HepG2 (cell line): ENCODE results near the gene PIKFYVE. TPM values are rescaled to one million over a fixed set of nuclear protein-coding genes. Genes with fewer than 3 reads are reported as not detected.

Experiments
- ATAC-seq: fragments of 200-7000 bp; cut with Tn5 transposase; 3 replicates; pipeline ENCODE4 v1.9.1; 2020; ENCODE audit warnings: mild to moderate bottlenecking, moderate library complexity
- BruUV-seq: library from RNA; stranded (reverse); fragments of 400-500 nt; replicated peaks from 2 replicates; lab custom pipeline; 2021; lab: Mats Ljungman, UMichigan
- CTCF ChIA-PET: fragments of 300-600 bp; formaldehyde crosslinking; extraction: SDS; loops from one replicate; lab custom pipeline; 2021; ENCODE audit warnings: low total read pairs, inconsistent platforms, low intra/inter-chr PET ratio; lab: Yijun Ruan, JAX
- POLR2A ChIA-PET: fragments of 350-600 bp; sonication (Branson Sonifier 250); formaldehyde crosslinking; loops from one replicate; lab custom pipeline; 2020; ENCODE audit warnings: antibody characterized with exemption, inconsistent platforms; lab: Yijun Ruan, JAX
- DNase-seq: peaks from one replicate; pipeline ENCODE4 v3.0.0-alpha.2; 2015; ENCODE audit warnings: low spot score
- FAIRE-seq: peaks from 3 replicates; lab custom pipeline; 2011; peaks lifted over from hg19 to GRCh38; lab: Jason Lieb, UNC
- H2AFZ ChIP-seq: one replicate; pipeline ENCODE4 v1.6.1; 2011; ENCODE audit warnings: low read length, inconsistent platforms
- H3K27ac ChIP-seq: fragments of 300-600 bp; 3 replicates; pipeline ENCODE4 v1.8.0; 2011; ENCODE audit warnings: mixed run types, mild to moderate bottlenecking, mixed read lengths, low read length, inconsistent platforms; ENCODE audit not compliant: insufficient read depth; ENCODE audit errors: extremely low read length
- H3K27me3 ChIP-seq, 2 experiments: fragments of 200-600 bp in 1 of 2; 2 replicates in 1 of 2; 3 replicates in 1 of 2; pipeline versions ENCODE4 v1.6.0 to v1.8.0; 2011; ENCODE audit warnings: low read length in 2 of 2, mild to moderate bottlenecking in 2 of 2, moderate library complexity in 2 of 2, inconsistent platforms in 1 of 2; ENCODE audit not compliant: insufficient read depth in 2 of 2, control insufficient read depth in 1 of 2
- H3K36me3 ChIP-seq, 2 experiments: fragments of 200-600 bp in 1 of 2; replicated peaks in 1 of 2; 2 replicates in 1 of 2; 3 replicates in 1 of 2; pipeline versions ENCODE4 v1.5.1 to v1.8.0; 2011; ENCODE audit warnings: low read length in 2 of 2, inconsistent platforms in 1 of 2; ENCODE audit not compliant: insufficient read depth in 2 of 2, control insufficient read depth in 1 of 2
- H3K4me1 ChIP-seq: 2 replicates; pipeline ENCODE4 v1.5.1; 2012; ENCODE audit warnings: low read length, inconsistent platforms; ENCODE audit not compliant: insufficient read depth
- H3K4me2 ChIP-seq: 2 replicates; pipeline ENCODE4 v1.6.0; 2011; ENCODE audit warnings: low read depth, low read length, inconsistent platforms
- H3K4me3 ChIP-seq, 3 experiments: fragments of 200-600 bp in 1 of 3; sonication (generic), shearing (Covaris generic) in 1 of 3; replicated peaks in 1 of 3; 2 replicates each; pipeline ENCODE4 v1.5.1; 2011 to 2016; ENCODE audit warnings: low read length in 3 of 3, inconsistent platforms in 2 of 3, low read depth in 2 of 3, mild to moderate bottlenecking in 2 of 3, control low read depth in 1 of 3, mixed read lengths in 1 of 3; ENCODE audit not compliant: insufficient read depth in 1 of 3
- H3K79me2 ChIP-seq: one replicate; pipeline ENCODE4 v1.6.1; 2011; ENCODE audit warnings: low read length, inconsistent platforms; ENCODE audit not compliant: insufficient read depth
- H3K9ac ChIP-seq: 2 replicates; pipeline ENCODE4 v1.6.0; 2011; ENCODE audit warnings: mild to moderate bottlenecking, low read depth, low read length, inconsistent platforms; ENCODE audit not compliant: insufficient read depth
- H3K9me3 ChIP-seq: 2 replicates; pipeline ENCODE4 v1.5.1; 2012; ENCODE audit warnings: mild to moderate bottlenecking, low read length
- H4K20me1 ChIP-seq: 2 replicates; pipeline ENCODE4 v1.6.0; 2011; ENCODE audit warnings: inconsistent platforms, mild to moderate bottlenecking, low read length, moderate library complexity; ENCODE audit not compliant: insufficient read depth
- BRCA1 ChIP-seq: sonication (generic); formaldehyde crosslinking; IDR thresholded peaks from 2 replicates; pipeline ENCODE4 v1.4.0; 2020; ENCODE audit warnings: missing genetic modification reagents
- EP300 ChIP-seq, 3 experiments: sonication (generic) in 1 of 3; formaldehyde crosslinking in 1 of 3; IDR thresholded peaks; 2 replicates each; pipeline versions ENCODE4 v1.5.1 to v1.6.1; 2011 to 2020; ENCODE audit warnings: low read depth in 2 of 3, low read length in 2 of 3, borderline replicate concordance in 1 of 3, improper control_type of control experiment in 1 of 3, mild to moderate bottlenecking in 1 of 3, missing genetic modification reagents in 1 of 3, moderate library complexity in 1 of 3
- FOXK2 ChIP-seq: fragments of 450-650 bp; IDR thresholded peaks from 2 replicates; pipeline ENCODE4 v1.6.1; 2016
- KDM6A ChIP-seq: IDR thresholded peaks from 2 replicates; pipeline ENCODE4 v1.6.1; 2016; ENCODE audit warnings: low read depth
- NR3C1 ChIP-seq: sonication (generic); formaldehyde crosslinking; IDR thresholded peaks from 2 replicates; pipeline ENCODE4 v1.4.0; 2020; ENCODE audit warnings: missing genetic modification reagents
- PLRG1 ChIP-seq: fragments of 450-650 bp; conservative IDR thresholded peaks from 2 replicates; pipeline ENCODE4 v1.6.1; 2016
- SETDB1 ChIP-seq: sonication (generic); formaldehyde crosslinking; IDR thresholded peaks from 2 replicates; pipeline ENCODE4 v1.5.1; 2020; ENCODE audit warnings: missing genetic modification reagents, mild to moderate bottlenecking, borderline replicate concordance
- TEAD3 ChIP-seq: optimal IDR thresholded peaks from 2 replicates; pipeline ENCODE3; 2016; ENCODE audit warnings: borderline replicate concordance
- ZNF17 ChIP-seq: sonication (generic); formaldehyde crosslinking; IDR thresholded peaks from 2 replicates; pipeline ENCODE4 v1.5.0; 2020; ENCODE audit warnings: mild to moderate bottlenecking, missing genetic modification reagents
- ZNF256 ChIP-seq: sonication (generic); formaldehyde crosslinking; conservative IDR thresholded peaks from 2 replicates; pipeline ENCODE4 v1.4.0; 2020; ENCODE audit warnings: missing genetic modification reagents
- ZNF720 ChIP-seq: sonication (generic); formaldehyde crosslinking; IDR thresholded peaks from 2 replicates; pipeline ENCODE4 v1.4.0; 2020; ENCODE audit warnings: missing genetic modification reagents
- ZNF737 ChIP-seq: sonication (generic); formaldehyde crosslinking; IDR thresholded peaks from 2 replicates; pipeline ENCODE4 v1.5.0; 2020; ENCODE audit warnings: missing genetic modification reagents, mild to moderate bottlenecking, borderline replicate concordance
- ZNF777 ChIP-seq: sonication (generic); formaldehyde crosslinking; IDR thresholded peaks from 2 replicates; pipeline ENCODE4 v1.4.0; 2020; ENCODE audit warnings: missing genetic modification reagents
- WGBS: methylation state at CpG from one replicate; pipeline ENCODE4 v1.1.6; 2017; ENCODE audit warnings: low lambda C conversion rate; 5-methylcytosine and 5-hydroxymethylcytosine counted together
- in situ Hi-C: cut with HindIII; loops from 2 replicates; pipeline ENCODE4 v1.10.0; 2017; ENCODE audit warnings: low pct_unique_long_range_greater_than_20kb; ENCODE audit not compliant: extremely low pct_ligation_motif_present
- intact Hi-C: fragments of 100-400 bp; cut with micrococcal nuclease; formaldehyde crosslinking; loops from one replicate; pipeline ENCODE4 v1.10.0; 2022; ENCODE audit not compliant: unreplicated experiment
- polyA plus RNA-seq, 8 experiments: library from polyadenylated mRNA; depleted of rRNA in 3 of 8; stranded (reverse) in 7 of 8; unstranded in 1 of 8; fragments of >200 nt; fragmentation: Illumina TruSeq in 4 of 8; extraction: Trizol in 4 of 8; gene quantifications; 2 replicates each; pipeline versions ENCODE4 v1.2.1 to v1.2.3, GENCODE V29; 2011 to 2016; ENCODE audit warnings: low read depth in 4 of 8, missing spikeins in 1 of 8, mixed read lengths in 1 of 8; ENCODE audit not compliant: insufficient read depth in 1 of 8
- total RNA-seq, 5 experiments: library from RNA; depleted of rRNA; stranded (reverse); fragments of >200 nt; fragmentation: Illumina TruSeq; extraction: Trizol; gene quantifications; 2 replicates each; pipeline ENCODE4 v1.2.3, GENCODE V29; 2016; ENCODE audit warnings: low read depth in 1 of 5
- TF ChIP-seq, protein P1 (sequence below): sonication (generic); formaldehyde crosslinking; IDR thresholded peaks from 2 replicates; pipeline ENCODE4 v1.9.0; 2021; ENCODE audit warnings: missing genetic modification reagents, borderline replicate concordance
- TF ChIP-seq, protein P2 (sequence below): sonication (generic); formaldehyde crosslinking; IDR thresholded peaks from 2 replicates; pipeline ENCODE4; 2020; ENCODE audit warnings: missing genetic modification reagents, mild to moderate bottlenecking, borderline replicate concordance

Gene PIKFYVE
- total and polyA plus RNA-seq, 2 of the 13 experiments (the other 11 are each of a cell fraction or from before 2014, with no cell fraction given) = 20.2 to 21.7 TPM

DNA sequence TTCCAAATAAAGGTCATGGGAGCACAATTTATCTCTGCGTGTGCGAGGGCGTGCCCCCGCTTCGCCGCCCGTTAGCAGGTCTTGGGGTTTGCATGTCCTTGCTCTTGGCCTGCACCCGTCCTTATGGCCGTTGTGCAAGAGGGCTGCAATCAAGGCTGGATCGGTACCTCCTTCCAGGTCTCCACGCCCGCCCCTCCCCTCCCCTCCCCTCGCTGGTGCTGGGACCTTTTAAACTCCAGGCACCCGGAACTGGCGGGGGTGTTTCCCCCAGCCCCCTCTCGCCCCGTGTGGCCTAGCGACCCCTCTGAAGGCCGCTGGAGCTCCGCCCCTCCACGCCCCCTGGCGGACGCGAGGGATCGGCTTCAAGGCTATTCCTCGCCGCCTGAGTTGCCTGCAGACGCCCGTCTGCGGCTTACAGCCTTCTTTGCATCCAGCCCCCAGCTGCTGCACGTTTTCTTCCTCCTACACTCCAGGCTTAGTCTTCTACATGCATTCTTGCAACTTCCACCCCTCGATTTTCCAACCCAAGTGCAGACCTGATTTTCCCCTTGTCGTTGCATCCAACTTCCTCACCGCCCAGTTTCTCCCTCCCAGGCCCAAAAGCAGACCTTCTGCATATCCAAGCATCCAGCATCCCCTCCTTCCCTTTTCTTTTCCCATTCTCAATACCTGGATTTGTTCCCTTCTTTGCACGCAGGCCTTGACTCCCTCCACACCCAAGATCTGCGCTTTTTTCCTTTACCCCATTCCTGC is 11.8 kb upstream of the PIKFYVE start (continued):
- TF ChIP-seq FOXK2 = no peak; the same call in 1 of the 2 replicates
- TF ChIP-seq, all 625 proteins: peak for 380

DNA sequence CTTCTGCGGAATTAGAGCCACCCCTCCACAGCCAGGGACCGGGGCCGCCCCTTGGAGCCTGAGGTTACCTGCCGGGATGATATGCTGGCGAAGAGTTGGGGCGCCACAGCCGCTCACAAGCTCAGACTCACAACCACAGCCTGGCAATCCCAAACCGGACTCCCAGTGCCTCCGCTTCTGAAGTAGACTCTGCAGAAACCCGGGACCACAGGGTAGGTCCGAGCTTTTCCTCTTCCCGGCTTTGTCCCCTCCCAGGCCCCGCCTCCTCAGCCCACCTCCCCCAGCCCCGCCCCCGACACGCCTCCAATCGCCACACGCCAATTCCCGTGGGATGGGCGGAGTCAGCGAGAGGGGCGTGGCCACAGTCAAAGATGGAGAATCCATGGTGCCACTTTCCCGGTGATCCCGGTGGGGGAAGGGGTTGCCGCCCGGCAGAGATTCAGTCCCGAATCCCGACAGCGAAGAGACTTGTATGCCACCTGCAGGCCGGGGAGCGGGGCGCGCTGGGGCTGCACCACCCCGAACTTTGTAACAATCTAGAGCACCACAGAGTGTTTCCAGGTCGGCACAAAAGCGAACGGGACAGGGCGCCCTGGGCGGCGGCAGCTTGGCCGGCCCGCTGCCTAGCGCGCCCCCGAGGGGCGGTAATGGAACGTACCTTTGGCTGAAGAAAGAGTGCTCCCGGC is 11.0 kb upstream of the PIKFYVE start, which contains the start of gene IDH1:
IDH1 (minus strand) TSS at position 201 of the 686 bp plus-strand sequence. CDS start 3,520 bp downstream, outside the sequence.
- intact Hi-C loops = loop anchor here (1.0 kb wide), 4 partner anchors 11 to 726 kb away; partner anchors contain the start of genes CREB1 and PIKFYVE
- BruUV-seq = no TSS peak
- Histone ChIP-seq H2AFZ (peak within 1 kb of the TSS; percentile 64), H3K27me3 (no peaks in the 10 kb centered on the region; a peak in 2 of 5 replicates), H3K4me3 (peak within 1 kb of the TSS; percentile 85 to 100 (median 100)), H3K4me2 (peak within 1 kb of the TSS; percentile 95), H3K4me1 (peaks cover 65% of the 10 kb centered on the region), H3K79me2 (peaks cover 40% of the 10 kb centered on the region), H3K9me3 (no peaks in the 10 kb centered on the region), H3K9ac (peak within 1 kb of the TSS; percentile 91), H3K36me3 (peaks cover 3 to 30% of the 10 kb centered on the region in 2 experiments; a peak in 4 of 5 replicates), H3K27ac (peak within 1 kb of the TSS; percentile 97), H4K20me1 (no peaks in the 10 kb centered on the region)
- ChIA-PET POLR2A (interaction anchor here (0.7 to 7.8 kb wide), 27 partner anchors 10 to 1916 kb away, joined by 3 to 145 read pairs (median 5); partner anchors contain the start of genes CCNYL1, CREB1, FZD5 and KANSL1L), CTCF (interaction anchor here (1.1 to 2.4 kb wide), 6 partner anchors 10 to 153 kb away, joined by 3 to 11 read pairs (median 4); no protein-coding TSS in a partner anchor)
- no peak for FAIRE-seq
- in situ Hi-C loops = loop anchor here (5.0 to 25.0 kb wide), 3 partner anchors 78 to 543 kb away; partner anchors contain the start of gene CCNYL1
- ATAC-seq = peak; percentile 81
- WGBS = 1% methylated on average over 37 of the region's 48 CpGs
- peak; percentile 94 for DNase-seq
- 0 out of 4 replicates have a peak, but pooled peaks of 1 of the 2 experiments have one; percentile 18 for TF ChIP-seq EP300 (IDR thresholded peaks at IDR 0.05; ENCODE audit: low read depth in 2 of 2, low read length in 2 of 2)
- TF ChIP-seq EP300 (CRISPR knock-in tag; IDR thresholded peaks at IDR 0.05; ENCODE audit: borderline replicate concordance) = 0 out of 2 replicates have a peak, but pooled peaks have one; percentile 1
- no peak for TF ChIP-seq NR3C1 (CRISPR knock-in tag)
- no peak; the same call in 1 of the 2 replicates for TF ChIP-seq ZNF737 (CRISPR knock-in tag)
- TF ChIP-seq ZNF777 = peak; percentile 33; the same call in 1 of the 2 replicates
- TF ChIP-seq, protein P1, sequence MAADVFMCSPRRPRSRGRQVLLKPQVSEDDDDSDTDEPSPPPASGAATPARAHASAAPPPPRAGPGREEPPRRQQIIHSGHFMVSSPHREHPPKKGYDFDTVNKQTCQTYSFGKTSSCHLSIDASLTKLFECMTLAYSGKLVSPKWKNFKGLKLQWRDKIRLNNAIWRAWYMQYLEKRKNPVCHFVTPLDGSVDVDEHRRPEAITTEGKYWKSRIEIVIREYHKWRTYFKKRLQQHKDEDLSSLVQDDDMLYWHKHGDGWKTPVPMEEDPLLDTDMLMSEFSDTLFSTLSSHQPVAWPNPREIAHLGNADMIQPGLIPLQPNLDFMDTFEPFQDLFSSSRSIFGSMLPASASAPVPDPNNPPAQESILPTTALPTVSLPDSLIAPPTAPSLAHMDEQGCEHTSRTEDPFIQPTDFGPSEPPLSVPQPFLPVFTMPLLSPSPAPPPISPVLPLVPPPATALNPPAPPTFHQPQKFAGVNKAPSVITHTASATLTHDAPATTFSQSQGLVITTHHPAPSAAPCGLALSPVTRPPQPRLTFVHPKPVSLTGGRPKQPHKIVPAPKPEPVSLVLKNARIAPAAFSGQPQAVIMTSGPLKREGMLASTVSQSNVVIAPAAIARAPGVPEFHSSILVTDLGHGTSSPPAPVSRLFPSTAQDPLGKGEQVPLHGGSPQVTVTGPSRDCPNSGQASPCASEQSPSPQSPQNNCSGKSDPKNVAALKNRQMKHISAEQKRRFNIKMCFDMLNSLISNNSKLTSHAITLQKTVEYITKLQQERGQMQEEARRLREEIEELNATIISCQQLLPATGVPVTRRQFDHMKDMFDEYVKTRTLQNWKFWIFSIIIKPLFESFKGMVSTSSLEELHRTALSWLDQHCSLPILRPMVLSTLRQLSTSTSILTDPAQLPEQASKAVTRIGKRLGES (CRISPR knock-in tag) = no peak; the same call in 1 of the 2 replicates
- no peak for TF ChIP-seq ZNF720
- peak; percentile 71 for TF ChIP-seq TEAD3 (CRISPR knock-in tag)
- TF ChIP-seq ZNF256 (CRISPR knock-in tag) = peak; percentile 90
- TF ChIP-seq BRCA1 (CRISPR knock-in tag) = no peak
- no peak for TF ChIP-seq SETDB1 (CRISPR knock-in tag)
- TF ChIP-seq ZNF17 (CRISPR knock-in tag) = no peak
- TF ChIP-seq KDM6A (CRISPR knock-in tag) = no peak
- TF ChIP-seq PLRG1 = no peak
- TF ChIP-seq, protein P2, sequence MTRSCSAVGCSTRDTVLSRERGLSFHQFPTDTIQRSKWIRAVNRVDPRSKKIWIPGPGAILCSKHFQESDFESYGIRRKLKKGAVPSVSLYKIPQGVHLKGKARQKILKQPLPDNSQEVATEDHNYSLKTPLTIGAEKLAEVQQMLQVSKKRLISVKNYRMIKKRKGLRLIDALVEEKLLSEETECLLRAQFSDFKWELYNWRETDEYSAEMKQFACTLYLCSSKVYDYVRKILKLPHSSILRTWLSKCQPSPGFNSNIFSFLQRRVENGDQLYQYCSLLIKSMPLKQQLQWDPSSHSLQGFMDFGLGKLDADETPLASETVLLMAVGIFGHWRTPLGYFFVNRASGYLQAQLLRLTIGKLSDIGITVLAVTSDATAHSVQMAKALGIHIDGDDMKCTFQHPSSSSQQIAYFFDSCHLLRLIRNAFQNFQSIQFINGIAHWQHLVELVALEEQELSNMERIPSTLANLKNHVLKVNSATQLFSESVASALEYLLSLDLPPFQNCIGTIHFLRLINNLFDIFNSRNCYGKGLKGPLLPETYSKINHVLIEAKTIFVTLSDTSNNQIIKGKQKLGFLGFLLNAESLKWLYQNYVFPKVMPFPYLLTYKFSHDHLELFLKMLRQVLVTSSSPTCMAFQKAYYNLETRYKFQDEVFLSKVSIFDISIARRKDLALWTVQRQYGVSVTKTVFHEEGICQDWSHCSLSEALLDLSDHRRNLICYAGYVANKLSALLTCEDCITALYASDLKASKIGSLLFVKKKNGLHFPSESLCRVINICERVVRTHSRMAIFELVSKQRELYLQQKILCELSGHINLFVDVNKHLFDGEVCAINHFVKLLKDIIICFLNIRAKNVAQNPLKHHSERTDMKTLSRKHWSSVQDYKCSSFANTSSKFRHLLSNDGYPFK (CRISPR knock-in tag) = peak; percentile 78; the same call in 1 of the 2 replicates
